CMK (cell line): ENCODE measurements around the gene EIF5AL1.
"Not testable (repeated sequence)": the region's sequence is repeated elsewhere in the genome, so short reads cannot be mapped to it uniquely, and the experiment has no call there.

ENCODE experiments used
- DNase-seq: peaks from one replicate; pipeline ENCODE4 v3.0.0-alpha.2; 2010; ENCODE audit warnings: low read depth

The EIF5AL1 gene

DNA sequence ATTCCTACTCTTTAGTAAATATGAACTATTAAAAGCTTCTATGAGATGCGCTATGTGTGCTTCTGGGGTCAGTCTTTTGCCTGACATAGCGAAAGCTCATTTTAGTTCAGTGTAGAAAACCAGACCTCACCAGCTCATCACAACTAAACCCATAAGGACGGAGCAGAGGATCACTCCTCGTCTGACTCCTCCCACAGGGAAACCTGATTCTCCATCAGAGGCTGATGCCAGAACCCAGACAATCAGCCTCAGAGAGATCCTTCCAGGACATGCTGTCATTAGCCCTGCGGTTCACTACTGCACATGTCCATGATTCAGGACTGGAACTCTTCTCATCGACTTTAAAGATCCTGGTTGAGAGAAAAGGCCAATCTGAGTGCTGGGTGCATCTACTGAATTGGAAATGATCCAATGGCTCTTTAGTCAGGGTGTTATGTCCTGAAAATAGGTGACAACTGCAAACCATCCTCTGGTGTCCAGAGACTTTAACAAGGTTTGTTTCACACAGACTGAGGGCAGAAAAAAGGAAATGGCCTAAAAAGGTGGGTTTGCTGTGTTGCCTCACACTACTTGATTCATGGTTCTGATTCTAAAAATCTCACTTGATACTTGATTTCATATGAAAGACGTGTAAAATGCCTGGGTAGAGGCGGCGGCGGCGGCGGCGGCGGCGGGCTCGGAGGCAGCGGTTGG lies at the start of gene EIF5AL1:
EIF5AL1 (plus strand) TSS at position 643 of the 693 bp plus-strand sequence. CDS start 117 bp downstream, outside the sequence.
- DNase-seq = not testable (repeated sequence)

DNA sequence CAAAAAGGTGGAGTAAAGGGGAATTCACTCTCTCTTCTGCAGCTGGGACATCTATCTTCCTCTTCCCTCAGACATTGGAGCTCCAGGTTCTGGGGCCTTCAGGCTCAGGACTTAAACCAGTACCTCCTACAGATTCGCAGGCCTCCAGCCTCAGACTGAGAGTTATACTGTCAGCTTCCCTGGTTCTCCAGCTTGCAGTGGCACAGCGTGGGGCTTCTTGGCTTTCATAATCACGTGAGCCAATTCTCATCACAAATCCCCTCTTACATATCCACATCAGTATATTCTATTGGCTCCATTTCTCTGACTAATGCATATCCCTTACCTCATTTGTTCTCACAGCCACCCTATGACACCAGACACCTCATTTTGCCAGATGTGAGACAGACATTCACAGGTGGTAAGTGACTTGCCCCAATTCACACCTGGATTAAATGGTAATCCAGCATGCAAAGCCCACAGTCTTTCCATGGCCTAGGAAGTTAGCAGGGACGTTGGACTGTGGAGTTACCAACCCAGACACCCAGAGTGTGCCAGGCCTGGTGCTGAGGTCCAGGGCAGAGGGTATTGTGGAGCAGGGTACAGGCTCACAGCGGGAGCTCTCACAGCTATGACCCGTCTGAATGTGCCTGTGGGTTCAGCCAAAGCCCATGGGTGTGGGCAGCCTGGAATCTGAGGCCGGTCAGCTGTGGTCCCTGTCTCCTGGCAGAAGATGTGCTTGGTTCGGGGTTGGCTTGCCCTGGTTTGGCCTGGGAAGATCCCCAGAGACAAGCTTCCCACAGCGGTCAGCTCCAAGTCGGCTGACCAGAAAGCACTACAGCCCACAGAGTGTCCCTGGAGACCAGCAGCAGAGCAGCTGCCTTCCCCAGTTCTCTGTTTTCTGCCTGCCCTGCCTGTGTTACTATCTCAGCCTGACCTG lies 48.5 kb upstream of the EIF5AL1 start:
- DNase-seq = no peak

DNA sequence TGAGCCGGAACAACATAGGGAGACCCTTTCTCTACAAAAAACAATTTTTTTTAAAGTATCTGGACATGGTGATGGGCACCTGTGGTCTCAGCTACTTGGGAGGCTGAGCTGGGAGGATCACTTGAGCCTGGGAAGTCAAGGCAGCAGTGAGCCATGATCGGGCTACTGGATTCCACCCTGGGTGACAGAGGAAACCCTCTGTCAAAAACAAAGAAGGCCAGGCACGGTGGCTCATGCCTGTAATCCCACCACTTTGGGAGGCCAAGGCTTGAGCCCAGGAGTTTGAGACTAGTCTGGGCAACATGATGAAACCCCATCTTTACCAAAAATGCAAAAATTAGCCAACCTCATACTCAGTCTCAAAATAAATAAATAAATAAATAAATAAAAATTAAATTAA lies 47.0 kb upstream of the EIF5AL1 start:
- DNase-seq = no peak

DNA sequence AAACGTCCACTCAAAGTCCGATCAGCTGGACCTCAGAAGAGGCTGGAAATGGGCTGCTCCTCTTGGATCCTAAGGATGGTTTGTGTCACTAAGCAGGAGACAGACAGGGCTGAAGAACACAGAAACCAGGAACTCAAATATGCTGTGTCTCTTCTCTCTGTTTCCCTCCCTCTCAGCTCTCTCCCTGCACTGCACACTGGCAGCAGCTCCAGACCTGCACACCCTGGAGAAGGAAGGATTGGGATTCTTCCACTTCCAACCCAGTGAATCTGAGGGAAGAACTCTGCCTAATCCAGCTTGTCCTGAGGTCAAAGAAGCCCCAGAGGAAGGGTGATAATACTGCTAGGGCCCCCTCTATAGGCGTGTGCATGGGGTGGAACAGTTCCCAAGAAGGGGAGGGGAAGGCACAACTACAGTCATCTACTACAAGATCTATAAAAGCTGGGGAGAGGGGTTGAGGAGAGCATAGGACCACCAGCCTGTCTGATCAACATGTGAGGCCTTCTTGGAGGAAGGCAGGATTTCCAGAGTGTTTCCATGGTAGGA lies 44.2 kb upstream of the EIF5AL1 start:
- no peak for DNase-seq

DNA sequence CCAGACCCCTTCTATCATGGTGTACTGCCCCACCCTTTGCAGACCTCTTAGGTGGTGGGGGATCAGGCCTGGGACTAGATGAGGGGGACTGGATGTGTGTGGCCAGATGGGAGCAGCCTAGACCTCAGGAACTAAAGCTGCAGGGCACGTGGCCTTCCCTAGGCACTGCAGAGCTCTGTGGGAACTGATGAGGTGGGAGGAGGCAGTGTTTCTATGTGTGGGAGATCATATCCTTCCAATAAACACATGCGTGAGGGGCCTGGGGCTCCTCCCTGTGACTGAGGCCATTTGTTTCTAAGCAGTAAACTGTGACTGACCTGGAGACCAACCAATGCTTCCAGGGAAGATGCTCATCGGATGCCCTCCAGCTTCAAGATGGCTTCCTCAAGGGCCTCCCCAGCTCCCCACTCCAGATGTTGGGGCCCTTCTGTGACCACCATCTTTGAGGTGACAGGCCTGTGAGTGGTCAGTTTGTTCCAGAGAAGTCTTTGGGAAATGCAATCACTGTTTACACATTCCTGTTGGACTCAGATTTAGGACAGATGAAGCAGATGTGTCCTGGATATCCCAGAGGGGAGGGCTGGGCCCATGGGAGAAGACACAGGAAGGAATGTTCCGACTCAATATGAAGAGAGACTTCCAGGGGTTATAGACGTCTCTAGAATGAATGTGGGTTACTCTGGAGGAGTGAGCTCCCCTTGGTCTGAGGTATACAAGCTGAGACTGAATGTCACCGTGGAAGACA lies 43.3 kb upstream of the EIF5AL1 start:
- no peak for DNase-seq

DNA sequence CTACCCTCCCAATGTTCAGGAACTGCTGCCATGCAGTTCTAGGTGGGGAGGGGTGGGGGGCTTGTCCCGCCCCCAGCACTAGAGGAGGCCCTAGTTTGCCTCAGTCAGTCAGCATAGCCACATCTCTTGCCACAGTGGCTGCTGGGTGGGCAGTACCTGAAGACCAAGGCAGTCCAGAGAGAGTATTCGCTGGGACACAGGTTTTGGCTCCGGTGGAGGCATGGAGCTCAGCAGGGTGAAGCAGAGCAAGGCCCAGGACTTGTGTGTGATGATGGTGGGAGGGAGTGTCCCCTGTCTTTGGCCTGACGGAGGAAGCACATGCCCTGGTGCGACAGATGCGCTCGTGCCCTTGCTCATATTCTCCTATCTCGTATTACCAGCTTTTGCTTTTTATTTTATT lies 42.2 kb upstream of the EIF5AL1 start:
- no peak for DNase-seq

DNA sequence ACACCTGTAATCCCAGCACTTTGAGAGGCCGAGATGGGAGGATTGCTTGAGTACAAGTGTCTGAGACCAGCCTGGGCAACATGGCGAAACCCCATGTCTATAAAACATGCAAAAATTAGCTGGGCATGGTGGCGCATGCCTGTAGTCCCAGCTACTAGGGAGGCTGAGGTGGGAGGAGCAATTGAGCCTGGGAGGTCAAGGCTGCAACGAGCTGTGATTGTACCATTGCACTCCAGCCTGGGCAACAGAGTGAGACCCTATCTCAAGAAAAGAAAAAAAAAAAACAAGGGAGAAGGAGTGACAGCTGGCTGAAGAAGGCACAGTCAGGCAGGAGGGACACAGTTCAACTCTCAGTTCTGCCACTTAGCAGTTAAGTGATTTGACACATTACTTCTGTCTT lies 40.6 kb upstream of the EIF5AL1 start:
- DNase-seq = no peak

DNA sequence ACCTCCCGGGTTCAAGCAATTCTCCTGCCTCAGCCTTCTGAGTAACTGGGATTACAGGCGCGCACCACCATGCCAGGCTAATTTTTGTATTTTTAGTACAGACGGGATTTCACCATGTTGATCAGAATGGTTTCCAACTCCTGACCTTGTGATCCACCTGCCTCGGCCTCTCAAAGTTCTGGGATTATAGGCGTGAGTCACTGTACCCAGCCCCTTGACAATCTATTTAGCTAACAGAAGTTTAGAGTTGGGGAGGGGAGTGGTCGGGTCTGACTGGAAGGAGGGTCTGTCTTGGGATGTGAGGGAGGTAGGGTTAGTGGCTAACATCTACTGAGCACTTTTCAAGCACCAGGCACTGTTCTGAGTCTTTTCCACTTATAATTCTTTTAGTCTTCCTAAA lies 39.9 kb upstream of the EIF5AL1 start:
- DNase-seq = no peak

DNA sequence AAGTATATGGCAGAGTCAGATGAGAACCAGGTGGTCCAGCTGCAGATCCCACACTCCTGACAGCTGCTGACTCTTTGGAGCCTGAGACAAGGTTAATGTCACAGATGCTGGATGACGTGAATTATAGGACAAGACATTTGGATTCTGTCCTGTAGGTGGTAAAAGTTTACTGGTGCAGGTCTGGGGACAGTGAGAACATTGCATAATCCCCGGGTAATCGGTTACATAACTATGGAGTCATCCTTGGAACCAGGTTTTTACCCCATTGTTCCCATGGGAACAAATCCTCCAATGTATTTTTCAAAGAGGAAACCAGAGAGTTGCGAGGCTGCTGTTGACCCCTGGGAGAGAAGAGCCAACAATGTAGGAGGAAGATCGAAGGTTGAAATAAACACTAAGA lies 39.4 kb upstream of the EIF5AL1 start:
- DNase-seq = no peak

DNA sequence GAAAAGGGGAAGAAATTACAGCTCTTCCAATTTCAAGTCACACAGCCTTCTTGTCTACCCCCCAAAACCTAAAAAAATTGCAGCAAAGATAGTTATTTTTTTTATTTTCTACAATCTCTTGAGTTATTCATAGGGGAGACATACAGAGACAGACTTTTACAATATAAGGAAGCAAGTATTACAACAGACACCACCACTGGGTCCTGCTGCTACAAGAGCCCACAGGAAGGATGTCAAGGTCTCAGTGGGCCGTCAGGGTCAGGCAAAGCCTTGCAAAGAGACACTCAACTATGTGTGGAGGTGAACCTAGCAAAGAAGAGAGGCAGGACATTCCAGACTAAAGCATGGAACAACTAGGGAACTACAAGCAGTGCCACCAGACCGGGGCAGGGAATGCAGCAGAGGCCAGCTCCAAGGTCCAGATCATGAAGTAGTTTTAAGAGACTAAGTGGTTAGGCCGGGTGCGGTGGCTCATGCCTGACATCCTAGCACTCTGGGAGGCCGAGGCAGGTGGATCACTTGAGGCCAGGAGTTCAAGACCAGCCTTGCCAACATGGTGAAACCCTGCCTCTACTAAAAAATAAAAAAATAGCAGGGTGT lies 38.7 kb upstream of the EIF5AL1 start:
- DNase-seq = no peak

DNA sequence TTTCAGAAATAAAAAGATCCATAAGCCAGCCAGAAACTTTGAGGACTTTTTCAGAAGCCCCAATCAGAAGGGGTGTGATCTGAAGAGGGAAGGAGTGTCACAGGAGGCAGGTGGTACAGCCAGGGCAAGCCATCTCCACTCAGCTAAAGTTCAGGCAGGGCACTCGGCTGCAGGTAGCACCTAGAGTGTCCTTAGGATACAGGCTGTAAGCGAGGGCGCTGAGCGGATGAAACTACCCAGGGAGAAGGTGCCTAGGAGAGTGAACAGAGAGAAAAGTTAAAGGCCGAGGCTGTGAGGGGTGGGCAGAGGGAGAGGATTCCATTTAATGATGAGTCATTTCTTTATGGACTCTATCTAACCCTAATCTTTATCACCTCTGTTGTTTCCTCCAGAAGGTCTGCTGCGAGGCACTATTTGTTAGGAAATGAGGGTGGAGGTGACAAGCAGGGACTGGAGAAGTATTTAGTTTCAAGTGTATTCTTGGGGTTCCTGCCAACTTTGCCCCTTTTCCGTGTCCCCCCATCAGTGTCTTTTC lies 37.1 kb upstream of the EIF5AL1 start:
- no peak for DNase-seq

DNA sequence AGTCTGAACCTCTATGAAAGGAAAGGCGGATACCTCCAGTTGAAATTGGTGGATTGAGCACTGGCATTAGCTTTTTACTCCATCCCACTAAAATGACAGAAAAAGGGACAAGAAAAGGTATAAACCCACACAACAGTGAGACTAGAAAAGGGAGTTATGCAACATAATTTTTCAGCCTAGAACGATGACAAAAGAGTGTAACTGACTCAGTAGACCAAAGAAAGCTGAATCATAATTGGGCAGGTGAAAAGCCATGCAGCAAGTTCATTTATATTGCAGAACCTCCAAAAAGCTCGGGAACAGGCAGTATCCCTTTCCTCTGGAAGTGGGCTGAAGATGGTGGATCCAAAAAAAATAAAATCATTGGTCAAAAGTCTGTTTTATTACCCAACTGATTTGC lies 36.5 kb upstream of the EIF5AL1 start:
- no peak for DNase-seq

DNA sequence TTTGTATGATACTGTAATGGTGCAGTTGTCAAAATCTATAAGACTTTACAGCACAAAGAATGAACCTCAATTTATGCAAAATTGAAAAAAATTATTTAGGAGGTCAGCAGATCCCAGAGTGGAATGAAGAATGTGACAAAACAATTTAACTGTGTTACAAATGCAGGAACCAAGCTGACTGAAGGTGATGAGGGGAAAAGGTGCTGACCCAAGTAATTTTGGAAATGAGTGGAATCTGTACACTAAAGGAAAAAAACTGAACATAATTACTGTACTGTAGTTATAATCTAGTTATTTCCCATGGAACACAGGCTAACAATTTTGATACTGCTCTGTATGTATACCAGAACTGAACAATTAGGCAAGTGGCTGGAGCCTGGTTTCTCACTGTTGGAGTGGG lies 35.7 kb upstream of the EIF5AL1 start:
- no peak for DNase-seq

DNA sequence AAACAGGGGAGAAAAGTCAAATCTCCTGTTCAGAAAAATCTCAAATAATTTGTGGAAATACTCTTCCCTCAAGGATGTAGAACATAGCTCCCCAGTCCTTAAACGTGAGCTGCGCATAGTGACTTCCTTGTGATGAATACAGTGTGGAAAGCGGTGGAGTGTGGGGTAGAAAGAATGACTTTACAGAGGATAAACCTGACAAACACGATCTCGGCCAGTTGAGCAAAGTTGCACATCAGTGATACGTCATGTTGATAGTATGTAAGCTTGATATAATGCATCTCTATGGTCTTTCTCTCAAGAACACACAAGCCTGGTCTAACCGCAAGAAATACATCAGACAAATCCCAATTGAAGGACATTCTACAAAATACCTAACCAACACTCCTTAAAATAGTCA lies 34.9 kb upstream of the EIF5AL1 start:
- no peak for DNase-seq

DNA sequence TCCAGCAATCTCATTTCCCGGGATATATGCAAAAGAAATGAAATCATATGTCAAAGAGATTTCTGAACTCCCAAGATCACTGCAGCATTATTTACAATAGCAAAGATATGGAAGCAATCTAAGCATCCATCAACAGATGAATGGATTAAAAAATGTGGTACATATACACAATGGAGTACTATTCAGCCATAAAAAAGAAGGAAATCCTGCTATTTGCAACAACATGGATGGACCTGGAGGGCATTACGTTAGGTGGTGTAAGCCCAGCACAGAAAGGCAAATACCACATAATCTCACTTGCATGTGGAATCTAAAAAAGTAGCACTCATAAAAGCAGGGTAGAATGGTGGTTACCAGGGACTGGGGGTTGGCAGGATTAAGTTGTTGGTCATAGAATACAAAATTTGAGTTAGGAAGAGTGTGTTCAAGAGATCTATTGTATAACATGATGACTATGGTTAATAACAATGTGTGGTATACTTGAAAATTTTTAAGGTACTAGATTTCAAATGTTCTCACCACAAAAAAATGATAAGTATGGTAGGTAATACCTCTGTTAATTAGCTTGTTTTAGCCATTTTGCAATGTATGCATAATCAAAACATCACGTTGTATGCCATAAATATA lies 32.9 kb upstream of the EIF5AL1 start:
- DNase-seq = no peak

DNA sequence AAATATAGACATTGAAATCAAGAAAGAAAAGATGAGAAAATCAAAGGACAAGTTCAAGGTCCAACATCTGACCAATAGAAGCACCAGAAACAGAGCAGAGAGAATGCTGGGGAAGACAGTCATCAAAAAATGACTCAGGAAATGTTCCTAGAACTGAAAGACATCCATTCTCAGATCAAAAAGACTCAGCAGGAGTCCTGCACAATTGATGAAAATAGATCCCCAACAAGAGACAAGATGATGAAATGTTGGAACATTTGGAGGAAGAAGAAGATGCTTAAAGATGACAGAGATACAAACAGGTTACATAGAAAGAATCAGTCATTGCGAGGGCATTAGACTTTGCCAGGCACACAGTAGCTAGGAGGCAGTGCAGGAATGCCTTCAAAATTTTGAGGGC lies 30.0 kb upstream of the EIF5AL1 start:
- DNase-seq = no peak

DNA sequence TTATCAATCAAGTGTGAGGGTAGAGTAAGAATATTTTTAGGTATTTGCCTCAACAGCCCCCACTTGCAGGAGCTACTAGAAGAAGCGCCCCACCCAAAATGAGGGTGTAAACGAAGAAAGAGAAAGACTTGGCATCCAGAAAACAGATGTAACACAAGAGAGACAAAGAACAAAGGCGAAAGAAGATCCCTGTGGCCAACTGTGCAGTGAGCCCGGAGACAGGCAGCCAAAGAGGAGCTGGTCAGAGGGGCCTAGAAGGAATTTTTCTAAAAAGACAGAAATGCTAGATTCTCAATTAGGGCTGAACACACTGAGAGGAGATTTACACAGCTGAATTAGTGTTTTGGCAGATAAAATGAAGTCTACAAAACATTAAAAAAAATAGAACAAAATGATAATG lies 29.6 kb upstream of the EIF5AL1 start:
- DNase-seq = no peak

DNA sequence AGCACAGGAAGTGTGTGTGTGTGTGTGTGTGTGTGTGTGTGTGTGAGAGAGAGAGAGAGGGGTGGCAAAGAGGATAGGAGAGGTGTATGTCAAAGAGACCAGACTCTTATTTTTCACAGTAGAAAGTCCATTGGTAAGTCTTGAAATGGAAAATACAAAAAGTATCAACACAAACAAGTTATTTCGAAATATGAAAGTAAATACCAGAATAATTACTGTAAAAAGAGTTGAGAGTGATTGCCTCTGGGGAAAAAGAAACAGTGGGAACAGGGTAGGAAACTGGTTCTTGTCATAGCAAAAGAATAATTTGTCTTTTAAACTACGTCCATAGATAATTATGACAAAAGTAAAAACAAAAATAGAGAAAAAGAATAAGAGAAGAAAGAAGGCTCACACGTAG lies 29.0 kb upstream of the EIF5AL1 start:
- no peak for DNase-seq

DNA sequence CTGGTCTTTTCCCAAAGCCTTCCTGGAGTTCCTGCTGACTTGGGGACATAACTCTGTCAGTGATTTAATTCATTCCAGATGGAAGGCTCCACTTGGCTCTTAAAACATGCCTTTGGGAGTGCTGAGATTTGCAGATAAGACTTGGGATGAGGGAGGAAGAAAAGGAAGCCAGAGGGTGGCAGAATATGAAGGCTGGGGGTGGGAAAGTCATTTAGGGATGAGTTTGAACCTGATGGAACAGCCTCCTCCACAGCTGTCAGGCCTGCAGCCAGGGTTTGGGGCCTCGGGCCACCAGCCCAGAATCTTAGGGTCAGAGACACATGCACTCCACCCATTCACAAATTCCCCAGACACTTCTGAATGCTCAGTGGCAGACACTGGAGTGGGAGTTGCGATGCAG lies 28.4 kb upstream of the EIF5AL1 start:
- no peak for DNase-seq

DNA sequence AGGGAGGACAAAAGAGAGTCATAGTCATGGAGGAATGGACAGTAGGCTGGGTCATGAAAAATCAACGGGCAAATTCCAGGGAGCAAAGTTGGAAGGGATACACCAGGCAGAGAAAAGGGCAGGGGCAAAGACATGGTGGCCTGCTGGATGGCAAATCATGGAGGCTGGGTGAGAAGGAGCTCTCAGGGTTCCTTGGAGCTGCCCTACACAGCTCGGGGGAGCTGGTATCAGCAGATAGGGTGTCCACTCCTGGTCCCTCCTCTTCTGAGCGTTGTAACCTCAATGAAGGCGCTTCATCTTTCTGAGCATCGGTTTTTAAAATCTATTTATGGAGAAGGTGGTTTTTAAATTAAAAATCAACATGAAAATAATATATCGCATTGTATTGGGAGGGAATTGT lies 27.9 kb upstream of the EIF5AL1 start:
- DNase-seq = no peak
